Measurements from ENCODE around the gene IGFBP2. TPM values are rescaled to one million over a fixed set of nuclear protein-coding genes. Genes with fewer than 3 reads are reported as not detected.
A peak's percentile ranks its signal among the peaks of the same experiment; 100 is the strongest.

Gene IGFBP2
- total RNA-seq, 3 donors from 2014 or later: 16.0 to 131 (median 115) TPM

GRCh38 chr2:216678813-216679657 is 45.8 kb downstream of the IGFBP2 start:
- Histone ChIP-seq H3K4me3 (no peak overlapping the region), H3K36me3 (no peaks in the 10 kb centered on the region), H3K27me3 (no peaks in the 10 kb centered on the region), H3K4me1 (peaks cover 0 to 4% of the 10 kb centered on the region in 2 donors), H3K9me3 (no peaks in the 10 kb centered on the region), H3K27ac (peak overlapping the region; percentile 42 to 69)
- TF ChIP-seq CTCF (IDR thresholded peaks at IDR 0.05) (no peak), POLR2AphosphoS5 (IDR thresholded peaks at IDR 0.05) (no peak), POLR2A (IDR thresholded peaks at IDR 0.05) (no peak)
- intact Hi-C loops (cut with DNase I; ENCODE audit: low total_unique reads): no loop called here
- no peak for DNase-seq (ENCODE audit: low spot score in 2 of 2)

- Histone ChIP-seq H3K36me3 (no peaks in the 10 kb centered on the region), H3K27ac (peak overlapping the region; percentile 42 to 69), H3K27me3 (no peaks in the 10 kb centered on the region), H3K4me1 (peaks cover 0 to 6% of the 10 kb centered on the region in 2 donors), H3K4me3 (no peak overlapping the region), H3K9me3 (no peaks in the 10 kb centered on the region)
- DNase-seq (ENCODE audit: low spot score in 2 of 2): no peak
- TF ChIP-seq POLR2A (IDR thresholded peaks at IDR 0.05) (no peak), POLR2AphosphoS5 (IDR thresholded peaks at IDR 0.05) (no peak), CTCF (IDR thresholded peaks at IDR 0.05) (no peak)
- intact Hi-C loops (cut with DNase I; ENCODE audit: low total_unique reads): no loop called here
These were observed 46.4 kb downstream of the IGFBP2 start for GRCh38 chr2:216679658-216680024.

- no peak for TF ChIP-seq POLR2A (IDR thresholded peaks at IDR 0.05)
- no peak for TF ChIP-seq POLR2AphosphoS5 (IDR thresholded peaks at IDR 0.05)
- no peak for TF ChIP-seq CTCF (IDR thresholded peaks at IDR 0.05)
- intact Hi-C loops (cut with DNase I; ENCODE audit: low total_unique reads): no loop called here
- Histone ChIP-seq H3K9me3 (no peaks in the 10 kb centered on the region), H3K27me3 (no peaks in the 10 kb centered on the region), H3K36me3 (no peaks in the 10 kb centered on the region), H3K27ac (peak overlapping the region; percentile 53 to 66), H3K4me1 (peaks cover 0 to 9% of the 10 kb centered on the region in 2 donors), H3K4me3 (no peak overlapping the region)
- DNase-seq (ENCODE audit: low spot score in 2 of 2): no peak
These were observed 47.9 kb downstream of the IGFBP2 start for GRCh38 chr2:216680951-216681629.

GRCh38 chr2:216681683-216682082 is 48.5 kb downstream of the IGFBP2 start:
- Histone ChIP-seq H3K4me1 (peaks cover 0 to 9% of the 10 kb centered on the region in 2 donors), H3K36me3 (no peaks in the 10 kb centered on the region), H3K9me3 (no peaks in the 10 kb centered on the region), H3K27ac (peak overlapping the region; percentile 60 to 66), H3K4me3 (no peak overlapping the region), H3K27me3 (no peaks in the 10 kb centered on the region)
- no peak for DNase-seq (ENCODE audit: low spot score in 2 of 2)
- intact Hi-C loops (cut with DNase I; ENCODE audit: low total_unique reads): no loop called here
- TF ChIP-seq POLR2A (IDR thresholded peaks at IDR 0.05) (no peak), CTCF (IDR thresholded peaks at IDR 0.05) (no peak), POLR2AphosphoS5 (IDR thresholded peaks at IDR 0.05) (no peak)

- intact Hi-C loops (cut with DNase I; ENCODE audit: low total_unique reads): no loop called here
- Histone ChIP-seq H3K27ac (peak overlapping the region; percentile 66 to 79), H3K27me3 (no peaks in the 10 kb centered on the region)
These were observed 50.6 kb downstream of the IGFBP2 start for GRCh38 chr2:216683846-216684245.

More at GRCh38 chr2:216683846-216684245, 50.6 kb downstream of the IGFBP2 start:
- TF ChIP-seq POLR2A (IDR thresholded peaks at IDR 0.05): no peak
- no peak for TF ChIP-seq CTCF (IDR thresholded peaks at IDR 0.05)
- TF ChIP-seq POLR2AphosphoS5 (IDR thresholded peaks at IDR 0.05): peak; percentile 94 to 100 (median 99)
- no peaks in the 10 kb centered on the region for H3K9me3 ChIP-seq
- H3K36me3 ChIP-seq: no peaks in the 10 kb centered on the region
- H3K4me1 ChIP-seq: peaks cover 0 to 6% of the 10 kb centered on the region in 2 donors
- H3K4me3 ChIP-seq: no peak overlapping the region
- peak in 1 of 2 donors; percentile 92 for DNase-seq (ENCODE audit: low spot score in 2 of 2)

Data from breast epithelium (tissue), 4 donors.